ENCODE results near the gene SNRNP27. TPM values are rescaled to one million over a fixed set of nuclear protein-coding genes. Genes with fewer than 3 reads are reported as not detected.

Gene SNRNP27
- total and polyA plus RNA-seq, 2 of the 8 experiments (the other 6 are each of a cell fraction or from before 2014, with no cell fraction given) = 11.1 to 40.5 TPM

DNA sequence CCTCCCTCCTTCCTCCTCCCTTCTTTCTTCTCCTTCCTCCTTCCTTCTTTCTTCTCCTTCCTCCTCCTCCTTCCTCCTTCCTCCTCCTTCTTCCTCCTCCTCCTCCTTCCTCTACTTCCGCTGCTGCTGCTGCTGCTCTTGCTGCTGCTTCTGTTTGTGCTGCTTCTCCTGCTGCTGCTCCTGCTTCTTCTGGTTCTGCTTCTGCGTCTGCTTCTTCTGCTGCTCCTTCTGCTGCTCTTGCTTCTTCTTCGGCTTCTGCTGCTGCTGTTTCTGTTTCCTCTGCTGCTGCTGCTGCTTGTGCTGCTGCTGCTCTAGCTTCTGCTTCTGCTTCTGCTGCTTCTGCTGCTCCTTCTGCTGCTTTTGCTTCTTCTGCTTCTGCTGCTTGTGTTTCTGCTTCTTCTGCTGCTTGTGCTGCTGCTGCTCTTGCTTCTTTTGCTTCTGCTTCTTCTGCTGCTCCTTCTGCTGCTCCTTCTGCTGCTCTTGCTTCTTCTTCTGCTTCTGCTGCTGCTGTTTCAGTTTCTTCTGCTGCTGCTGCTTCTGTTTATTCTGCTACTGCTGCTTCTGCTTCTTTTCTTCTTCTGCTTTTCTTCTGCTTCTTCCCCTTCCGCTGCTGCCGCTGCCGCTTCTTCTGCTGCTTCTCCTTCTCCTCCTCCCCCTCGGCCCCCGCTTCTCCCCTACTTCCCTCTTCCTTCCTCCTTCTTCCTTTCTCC lies 8.6 kb downstream of the SNRNP27 start:
- Histone ChIP-seq H3K56ac (replicated peaks; ENCODE audit: insufficient read length, low read depth, low read length) (no peak overlapping the region), H3K79me2 (ENCODE audit: control insufficient read depth in 1 of 2, insufficient read depth in 2 of 2, low read length in 2 of 2) (no peaks in the 10 kb centered on the region), H2BK5ac (ENCODE audit: low read depth, low read length) (peak overlapping the region; percentile 66; the same call in 1 of the 2 replicates), H3K9me3 (ENCODE audit: insufficient read depth in 2 of 2, low read depth in 1 of 2, low read length in 1 of 2) (no peaks in the 10 kb centered on the region), H2BK12ac (ENCODE audit: low read depth, low read length) (no peak overlapping the region), H3K23ac (ENCODE audit: insufficient read length) (no peak overlapping the region), H3K4me2 (ENCODE audit: insufficient read depth in 1 of 2, low read depth in 2 of 2, low read length in 2 of 2) (no peak overlapping the region), H2BK15ac (ENCODE audit: low read length) (no peak overlapping the region), H3K27me3 (replicated peaks in 1 of 4; ENCODE audit: control insufficient read depth in 3 of 4, extremely low read depth in 1 of 4, insufficient read depth in 3 of 4, low read length in 3 of 4) (no peaks in the 10 kb centered on the region), H4K20me1 (replicated peaks in 1 of 2; ENCODE audit: control insufficient read depth in 1 of 2, insufficient read depth in 2 of 2, low read length in 2 of 2) (peaks cover 0 to 1% of the 10 kb centered on the region in 2 experiments), H2BK120ac (replicated peaks; ENCODE audit: low read depth, low read length) (no peak overlapping the region), H3K4ac (replicated peaks; ENCODE audit: insufficient read length, low read depth, low read length) (no peak overlapping the region), H4K5ac (ENCODE audit: insufficient read length, low read depth, low read length) (no peak overlapping the region), H3K79me1 (ENCODE audit: low read depth, low read length) (peaks cover 2% of the 10 kb centered on the region), H3K18ac (ENCODE audit: extremely low read depth, low read length) (no peak overlapping the region), H3K36me3 (ENCODE audit: control insufficient read depth in 2 of 4, insufficient read depth in 4 of 4, low read length in 3 of 4) (peaks cover 7 to 52% (median 19%) of the 10 kb centered on the region in 4 experiments; a peak in 7 of 8 replicates), H3K4me1 (replicated peaks in 1 of 4; ENCODE audit: control insufficient read depth in 3 of 4, insufficient read depth in 4 of 4, low read length in 3 of 4) (no peaks in the 10 kb centered on the region), H2BK20ac (ENCODE audit: low read length) (no peak overlapping the region), H3K23me2 (ENCODE audit: low read depth, low read length) (peaks cover 3% of the 10 kb centered on the region; the same call in 1 of the 2 replicates), H4K91ac (replicated peaks; ENCODE audit: insufficient read length, low read length) (no peak overlapping the region), H3K4me3 (ENCODE audit: extremely low read depth in 1 of 4, insufficient read depth in 2 of 4, low read depth in 3 of 4, low read length in 4 of 4) (no peak overlapping the region), H4K8ac (ENCODE audit: extremely low read depth, insufficient read depth, low read length) (no peak overlapping the region), H2AFZ (ENCODE audit: low read length) (no peak overlapping the region), H2AK5ac (ENCODE audit: low read depth, low read length) (no peak overlapping the region), H3K27ac (ENCODE audit: low read depth, low read length) (no peak overlapping the region), H3K14ac (ENCODE audit: insufficient read length) (no peak overlapping the region), H3K9ac (replicated peaks in 1 of 4; ENCODE audit: extremely low read depth in 1 of 4, low read depth in 3 of 4, low read length in 3 of 4) (no peak overlapping the region)
- DNase-seq (ENCODE audit: low read depth in 1 of 2, low spot score in 2 of 2) (no peak), FAIRE-seq (no peak)
- 85% methylated on average over 8 of the region's 8 CpGs; no CpG with 5 or more reads in 1 of the 2 experiments for WGBS, 2 experiments (ENCODE audit: extremely low coverage in 1 of 2, insufficient coverage in 1 of 2, insufficient read length in 1 of 2, insufficient replicate concordance in 2 of 2, low coverage in 1 of 2, low lambda C conversion rate in 2 of 2, missing lambda C conversion rate in 1 of 2)
- POLR2A ChIA-PET (ENCODE audit: partially characterized antibody) = interaction anchor here (1.0 to 1.8 kb wide), 3 partner anchors 9 to 171 kb away, joined by 3 to 10 read pairs (median 3); partner anchors contain the start of gene SNRNP27
- CTCF ChIA-PET (ENCODE audit: partially characterized antibody) = interaction anchor here (0.5 to 2.6 kb wide), 2 partner anchors 10 to 344 kb away, joined by 3 to 7 read pairs; no protein-coding TSS in a partner anchor
- TF ChIP-seq YY1 (IDR thresholded peaks at IDR 0.05; ENCODE audit: low read depth, low read length) (no peak), TEAD4 (IDR thresholded peaks at IDR 0.05; ENCODE audit: low read depth, low read length) (no peak), CBX5 (IDR thresholded peaks at IDR 0.05; ENCODE audit: low read depth, low read length) (no peak), EGR1 (IDR thresholded peaks at IDR 0.05; ENCODE audit: borderline replicate concordance, low read depth, low read length) (no peak), SIN3A (conservative IDR thresholded peaks at IDR 0.05 in 1 of 2, IDR thresholded peaks at IDR 0.05 in 1 of 2; ENCODE audit: low read depth in 1 of 2, low read length in 2 of 2) (no peak)
- TF ChIP-seq, protein P1, sequence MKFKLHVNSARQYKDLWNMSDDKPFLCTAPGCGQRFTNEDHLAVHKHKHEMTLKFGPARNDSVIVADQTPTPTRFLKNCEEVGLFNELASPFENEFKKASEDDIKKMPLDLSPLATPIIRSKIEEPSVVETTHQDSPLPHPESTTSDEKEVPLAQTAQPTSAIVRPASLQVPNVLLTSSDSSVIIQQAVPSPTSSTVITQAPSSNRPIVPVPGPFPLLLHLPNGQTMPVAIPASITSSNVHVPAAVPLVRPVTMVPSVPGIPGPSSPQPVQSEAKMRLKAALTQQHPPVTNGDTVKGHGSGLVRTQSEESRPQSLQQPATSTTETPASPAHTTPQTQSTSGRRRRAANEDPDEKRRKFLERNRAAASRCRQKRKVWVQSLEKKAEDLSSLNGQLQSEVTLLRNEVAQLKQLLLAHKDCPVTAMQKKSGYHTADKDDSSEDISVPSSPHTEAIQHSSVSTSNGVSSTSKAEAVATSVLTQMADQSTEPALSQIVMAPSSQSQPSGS (IDR thresholded peaks at IDR 0.05; ENCODE audit: low read length) = no peak
- TF ChIP-seq, protein P2, sequence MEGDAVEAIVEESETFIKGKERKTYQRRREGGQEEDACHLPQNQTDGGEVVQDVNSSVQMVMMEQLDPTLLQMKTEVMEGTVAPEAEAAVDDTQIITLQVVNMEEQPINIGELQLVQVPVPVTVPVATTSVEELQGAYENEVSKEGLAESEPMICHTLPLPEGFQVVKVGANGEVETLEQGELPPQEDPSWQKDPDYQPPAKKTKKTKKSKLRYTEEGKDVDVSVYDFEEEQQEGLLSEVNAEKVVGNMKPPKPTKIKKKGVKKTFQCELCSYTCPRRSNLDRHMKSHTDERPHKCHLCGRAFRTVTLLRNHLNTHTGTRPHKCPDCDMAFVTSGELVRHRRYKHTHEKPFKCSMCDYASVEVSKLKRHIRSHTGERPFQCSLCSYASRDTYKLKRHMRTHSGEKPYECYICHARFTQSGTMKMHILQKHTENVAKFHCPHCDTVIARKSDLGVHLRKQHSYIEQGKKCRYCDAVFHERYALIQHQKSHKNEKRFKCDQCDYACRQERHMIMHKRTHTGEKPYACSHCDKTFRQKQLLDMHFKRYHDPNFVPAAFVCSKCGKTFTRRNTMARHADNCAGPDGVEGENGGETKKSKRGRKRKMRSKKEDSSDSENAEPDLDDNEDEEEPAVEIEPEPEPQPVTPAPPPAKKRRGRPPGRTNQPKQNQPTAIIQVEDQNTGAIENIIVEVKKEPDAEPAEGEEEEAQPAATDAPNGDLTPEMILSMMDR (IDR thresholded peaks at IDR 0.05; ENCODE audit: control extremely low read depth in 1 of 3, insufficient read depth in 1 of 3, low read depth in 1 of 3, low read length in 3 of 3) = no peak

All from H1 (cell line).